ENCODE data around the gene TMPRSS3. TPM values are rescaled to one million over a fixed set of nuclear protein-coding genes. Genes with fewer than 3 reads are reported as not detected.

TMPRSS3 gene
- polyA plus RNA-seq, 1 of the 3 experiments (the other 2 are of a cell fraction): not detected

GRCh38 chr21:42351626-42352440, 44.0 kb downstream of the TMPRSS3 start:
- DNase-seq: no peak
- H3K27ac ChIP-seq (ENCODE audit: low read depth in 2 of 2, low read length in 1 of 2): no peak overlapping the region
- TF ChIP-seq GATA2 (CRISPR knock-in tag; IDR thresholded peaks at IDR 0.05) (no peak), FOXJ3 (CRISPR knock-in tag; IDR thresholded peaks at IDR 0.05) (no peak), GABPA (IDR thresholded peaks at IDR 0.05; ENCODE audit: low read depth) (no peak)
- H3K4me2 ChIP-seq: no peak overlapping the region
- ChIA-PET CTCF (interaction anchor here (0.9 kb wide), 1 partner anchor 15 kb away, joined by 3 read pairs; no protein-coding TSS in a partner anchor), POLR2A (no interaction called here)
- WGBS (ENCODE audit: low lambda C conversion rate): 7% methylated on average over 11 of the region's 11 CpGs
- no peaks in the 10 kb centered on the region for H3K79me2 ChIP-seq (ENCODE audit: insufficient read depth)
- no peaks in the 10 kb centered on the region for H4K20me1 ChIP-seq (ENCODE audit: insufficient read depth)
- no peak overlapping the region for H2AFZ ChIP-seq (ENCODE audit: low read depth)
- no peaks in the 10 kb centered on the region for H3K36me3 ChIP-seq (replicated peaks in 1 of 2; ENCODE audit: control insufficient read depth in 1 of 2, insufficient read depth in 2 of 2, low read length in 1 of 2)
- H3K9me2 ChIP-seq: no peaks in the 10 kb centered on the region
- no peak overlapping the region for H3K4me3 ChIP-seq (ENCODE audit: low read depth in 2 of 2, low read length in 1 of 2)
- H3F3A ChIP-seq (replicated peaks; ENCODE audit: insufficient read depth): no peaks in the 10 kb centered on the region
- H3K9ac ChIP-seq: no peak overlapping the region
- no peaks in the 10 kb centered on the region; the same call in 1 of the 2 replicates for H3K9me3 ChIP-seq
- no peaks in the 10 kb centered on the region for H3K4me1 ChIP-seq (ENCODE audit: control insufficient read depth in 1 of 2, insufficient read depth in 2 of 2, low read depth in 1 of 2, low read length in 1 of 2)
- no peaks in the 10 kb centered on the region for H3K27me3 ChIP-seq (ENCODE audit: insufficient read depth)

DNA sequence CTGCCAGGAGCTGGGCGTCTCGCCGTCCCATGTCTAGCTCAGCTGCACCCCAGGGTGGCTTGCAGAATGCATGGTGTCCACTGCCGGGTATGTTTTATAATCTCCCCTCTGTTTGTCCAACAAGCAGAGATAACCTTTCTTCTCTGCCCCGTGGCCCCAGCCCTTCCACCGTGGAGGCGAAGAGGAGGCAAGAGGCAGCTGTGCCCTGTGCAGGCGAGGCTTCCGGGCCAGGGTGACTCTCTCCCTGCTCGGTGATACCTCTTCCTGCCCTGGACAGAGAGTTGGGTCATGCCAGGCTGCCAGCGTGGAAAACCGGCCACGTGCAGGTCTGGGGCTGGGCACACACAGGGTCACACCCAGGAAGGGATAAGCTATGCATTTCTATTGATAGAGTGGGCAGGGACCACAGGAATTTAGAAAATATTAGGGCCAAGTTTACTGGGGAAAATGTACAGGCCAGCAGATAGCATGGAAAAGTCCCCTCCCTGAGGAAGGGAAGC, 44.9 kb downstream of the TMPRSS3 start, which contains the start of gene TFF2:
TFF2 (minus strand) TSS at position 68 of the 500 bp plus-strand sequence; CDS start at position 31, 37 bp downstream.
- no peak within 1 kb of the TSS for H2AFZ ChIP-seq (ENCODE audit: low read depth)
- WGBS (ENCODE audit: low lambda C conversion rate): 33% methylated on average over 9 of the region's 13 CpGs
- CTCF ChIA-PET: interaction anchor here (0.9 kb wide), 1 partner anchor 14 kb away, joined by 3 read pairs; no protein-coding TSS in a partner anchor

More for the DNA sequence above, 44.9 kb downstream of the TMPRSS3 start, which contains the start of gene TFF2:
- Histone ChIP-seq H3K27me3 (ENCODE audit: insufficient read depth) (no peaks in the 10 kb centered on the region), H3K27ac (ENCODE audit: low read depth in 2 of 2, low read length in 1 of 2) (no peak within 1 kb of the TSS), H3K9me3 (no peaks in the 10 kb centered on the region; the same call in 1 of the 2 replicates), H3K4me1 (ENCODE audit: control insufficient read depth in 1 of 2, insufficient read depth in 2 of 2, low read depth in 1 of 2, low read length in 1 of 2) (no peaks in the 10 kb centered on the region), H3K4me2 (no peak within 1 kb of the TSS), H3K9me2 (no peaks in the 10 kb centered on the region), H4K20me1 (ENCODE audit: insufficient read depth) (no peaks in the 10 kb centered on the region), H3K79me2 (ENCODE audit: insufficient read depth) (no peaks in the 10 kb centered on the region), H3K9ac (no peak within 1 kb of the TSS), H3K4me3 (ENCODE audit: low read depth in 2 of 2, low read length in 1 of 2) (no peak within 1 kb of the TSS), H3K36me3 (replicated peaks in 1 of 2; ENCODE audit: control insufficient read depth in 1 of 2, insufficient read depth in 2 of 2, low read length in 1 of 2) (no peaks in the 10 kb centered on the region), H3F3A (replicated peaks; ENCODE audit: insufficient read depth) (no peaks in the 10 kb centered on the region)
- POLR2A ChIA-PET: no interaction called here
- DNase-seq: no peak
- TF ChIP-seq PBX3 (IDR thresholded peaks at IDR 0.05) (no peak), TCF12 (IDR thresholded peaks at IDR 0.05) (no peak), NFIC (IDR thresholded peaks at IDR 0.05; ENCODE audit: borderline replicate concordance) (no peak), RAD21 (IDR thresholded peaks at IDR 0.05; ENCODE audit: low read length) (no peak), MAX (IDR thresholded peaks at IDR 0.05; ENCODE audit: low read depth) (no peak), FOXJ3 (CRISPR knock-in tag; IDR thresholded peaks at IDR 0.05) (no peak), USF1 (IDR thresholded peaks at IDR 0.05; ENCODE audit: borderline replicate concordance, low read depth) (no peak), TEAD4 (IDR thresholded peaks at IDR 0.05; ENCODE audit: borderline replicate concordance, insufficient read depth) (no peak), YY1 (IDR thresholded peaks at IDR 0.05; ENCODE audit: low read depth) (no peak), IRF3 (IDR thresholded peaks at IDR 0.05; ENCODE audit: low read depth, low read length) (no peak), ZBTB33 (IDR thresholded peaks at IDR 0.05; ENCODE audit: borderline replicate concordance, low read depth) (no peak), REST (IDR thresholded peaks at IDR 0.05; ENCODE audit: low read depth, low read length) (no peak), GATA2 (CRISPR knock-in tag; IDR thresholded peaks at IDR 0.05) (no peak), RFX5 (IDR thresholded peaks at IDR 0.05; ENCODE audit: low read length) (no peak), SIN3A (IDR thresholded peaks at IDR 0.05; ENCODE audit: borderline replicate concordance, low read depth, low read length) (no peak)
